Astrocyte (in vitro differentiated cells and primary cell): ENCODE measurements around the gene NUP93. TPM values are rescaled to one million over a fixed set of nuclear protein-coding genes. Genes with fewer than 3 reads are reported as not detected.

Experiments used
- DNase-seq: peaks from one replicate; pipeline ENCODE4 v3.0.0-alpha.2; 2010; ENCODE audit warnings: low read depth
- FAIRE-seq: peaks from 2 replicates; lab custom pipeline; 2011; peaks lifted over from hg19 to GRCh38; lab: Jason Lieb, UNC
- H2AFZ ChIP-seq: 2 replicates; pipeline ENCODE4 v1.6.0; 2012; ENCODE audit warnings: low read depth, low read length, inconsistent platforms
- H3K27ac ChIP-seq: 2 replicates; pipeline ENCODE4 v1.5.1; 2011; ENCODE audit warnings: low read depth, low read length, inconsistent platforms
- H3K27me3 ChIP-seq: 2 replicates; pipeline ENCODE4 v1.6.0; 2011; ENCODE audit warnings: low read length, inconsistent platforms; ENCODE audit not compliant: insufficient read depth
- H3K36me3 ChIP-seq: 2 replicates; pipeline ENCODE4 v1.5.1; 2011; ENCODE audit warnings: low read length, inconsistent platforms; ENCODE audit not compliant: insufficient read depth
- H3K4me1 ChIP-seq: 2 replicates; pipeline ENCODE4 v1.5.1; 2011; ENCODE audit warnings: low read length, inconsistent platforms; ENCODE audit not compliant: insufficient read depth
- H3K4me2 ChIP-seq: 2 replicates; pipeline ENCODE4 v1.6.0; 2012; ENCODE audit warnings: low read length, inconsistent platforms
- H3K4me3 ChIP-seq: 2 replicates; pipeline ENCODE4 v1.5.1; 2011; ENCODE audit warnings: low read depth, mild to moderate bottlenecking, low read length, inconsistent platforms; ENCODE audit not compliant: insufficient read depth
- H3K79me2 ChIP-seq: 2 replicates; pipeline ENCODE4 v1.6.0; 2012; ENCODE audit warnings: mild to moderate bottlenecking, low read length, inconsistent platforms; ENCODE audit not compliant: insufficient read depth
- H3K9ac ChIP-seq: 2 replicates; pipeline ENCODE4 v1.6.0; 2012; ENCODE audit warnings: mild to moderate bottlenecking, low read length, inconsistent platforms
- H3K9me3 ChIP-seq: 2 replicates; pipeline ENCODE4 v1.5.1; 2012; ENCODE audit warnings: low read depth, mild to moderate bottlenecking, low read length, inconsistent platforms; ENCODE audit not compliant: insufficient read depth
- H4K20me1 ChIP-seq: 2 replicates; pipeline ENCODE4 v1.6.0; 2012; ENCODE audit warnings: low read length, inconsistent platforms; ENCODE audit not compliant: insufficient read depth
- H3K27ac Mint-ChIP-seq: one replicate; pipeline ENCODE4 v1.8.0; 2021; ENCODE audit warnings: mild to moderate bottlenecking, mixed read lengths; ENCODE audit not compliant: unreplicated experiment
- H3K27me3 Mint-ChIP-seq: one replicate; pipeline ENCODE4 v1.8.0; 2021; ENCODE audit warnings: low read depth, mixed read lengths; ENCODE audit not compliant: unreplicated experiment
- H3K36me3 Mint-ChIP-seq: one replicate; pipeline ENCODE4 v1.8.0; 2021; ENCODE audit warnings: low read depth, mixed read lengths; ENCODE audit not compliant: unreplicated experiment
- H3K4me1 Mint-ChIP-seq: one replicate; pipeline ENCODE4 v1.8.0; 2021; ENCODE audit warnings: low read depth, mixed read lengths; ENCODE audit not compliant: unreplicated experiment
- H3K4me3 Mint-ChIP-seq: one replicate; pipeline ENCODE4 v1.8.0; 2021; ENCODE audit warnings: mild to moderate bottlenecking, moderate library complexity, mixed read lengths; ENCODE audit not compliant: unreplicated experiment
- H3K9me3 Mint-ChIP-seq: one replicate; pipeline ENCODE4 v1.8.0; 2021; ENCODE audit warnings: mild to moderate bottlenecking, mixed read lengths; ENCODE audit not compliant: unreplicated experiment
- CTCF ChIP-seq: IDR thresholded peaks from 2 replicates; pipeline ENCODE4 v1.5.1; 2011; ENCODE audit warnings: low read depth, mild to moderate bottlenecking, inconsistent platforms, low read length, moderate library complexity; ENCODE audit not compliant: insufficient read depth
- EZH2 ChIP-seq: IDR thresholded peaks from 2 replicates; pipeline ENCODE4 v1.6.1; 2012; ENCODE audit warnings: mild to moderate bottlenecking, low read length, inconsistent platforms; ENCODE audit not compliant: insufficient read depth
- total RNA-seq: library from RNA; stranded (reverse); gene quantifications from 2 replicates; pipeline ENCODE4 v1.2.1, GENCODE V29; 2021

Gene NUP93
- total RNA-seq, 1 donor from 2014 or later, result 89.3 TPM

GRCh38 chr16:56773532-56773931, 43.6 kb downstream of the NUP93 start:
- no peaks in the 10 kb centered on the region for H3K27me3 Mint-ChIP-seq
- no peak for FAIRE-seq

GRCh38 chr16:56774016-56774680, 44.2 kb downstream of the NUP93 start:
- TF ChIP-seq CTCF (no peak), EZH2 (no peak)
- H3K4me3 Mint-ChIP-seq, result no peak overlapping the region
- Histone ChIP-seq H3K9ac (no peak overlapping the region), H3K79me2 (peaks cover 42% of the 10 kb centered on the region), H3K4me2 (no peak overlapping the region), H3K27ac (no peak overlapping the region), H2AFZ (no peak overlapping the region), H3K27me3 (no peaks in the 10 kb centered on the region), H3K4me3 (no peak overlapping the region), H3K36me3 (no peaks in the 10 kb centered on the region), H3K9me3 (no peaks in the 10 kb centered on the region), H4K20me1 (peaks cover 54% of the 10 kb centered on the region), H3K4me1 (peaks cover 4% of the 10 kb centered on the region)
- no peak for FAIRE-seq
- no peaks in the 10 kb centered on the region for H3K9me3 Mint-ChIP-seq
- H3K36me3 Mint-ChIP-seq, result peaks cover 7% of the 10 kb centered on the region
- H3K27ac Mint-ChIP-seq, result no peak overlapping the region
- no peak for DNase-seq
- H3K27me3 Mint-ChIP-seq, result no peaks in the 10 kb centered on the region
- peaks cover 35% of the 10 kb centered on the region for H3K4me1 Mint-ChIP-seq

More at GRCh38 chr16:56773532-56773931, 43.6 kb downstream of the NUP93 start:
- TF ChIP-seq EZH2, result no peak
- no peak for TF ChIP-seq CTCF
- no peaks in the 10 kb centered on the region for H3K36me3 ChIP-seq
- H3K4me3 ChIP-seq, result no peak overlapping the region
- Mint-ChIP-seq H3K4me1 (peaks cover 35% of the 10 kb centered on the region), H3K4me3 (no peak overlapping the region), H3K9me3 (no peaks in the 10 kb centered on the region), H3K27ac (no peak overlapping the region), H3K36me3 (peaks cover 7% of the 10 kb centered on the region)
- no peak overlapping the region for H2AFZ ChIP-seq
- no peaks in the 10 kb centered on the region for H3K9me3 ChIP-seq
- H3K4me2 ChIP-seq, result no peak overlapping the region
- H3K27me3 ChIP-seq, result no peaks in the 10 kb centered on the region
- H3K79me2 ChIP-seq, result peaks cover 38% of the 10 kb centered on the region
- no peak overlapping the region for H3K27ac ChIP-seq
- no peak overlapping the region for H3K9ac ChIP-seq
- H3K4me1 ChIP-seq, result peaks cover 4% of the 10 kb centered on the region
- H4K20me1 ChIP-seq, result peaks cover 51% of the 10 kb centered on the region
- no peak for DNase-seq

DNA sequence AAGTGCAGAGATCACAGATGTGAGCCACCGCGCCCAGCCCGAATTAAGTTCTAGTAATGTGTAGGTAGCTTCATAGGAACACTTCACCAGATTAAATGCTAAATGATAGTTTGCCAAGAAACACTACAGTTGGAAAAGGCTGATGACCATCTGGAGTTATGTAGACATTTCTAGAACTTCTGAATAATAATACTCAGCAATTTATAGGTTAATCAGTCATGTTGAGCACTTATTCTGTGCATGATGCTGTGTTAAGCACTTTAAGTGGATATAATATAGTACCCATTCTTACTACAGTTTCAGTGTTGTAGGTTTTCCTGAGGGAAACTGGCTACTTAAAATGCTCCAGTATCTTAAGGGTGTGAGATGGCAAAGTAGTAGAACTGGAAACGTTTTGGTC, 45.2 kb downstream of the NUP93 start:
- Histone ChIP-seq H4K20me1 (peaks cover 60% of the 10 kb centered on the region), H3K9ac (no peak overlapping the region), H3K27ac (no peak overlapping the region), H3K4me3 (no peak overlapping the region), H3K79me2 (peaks cover 46% of the 10 kb centered on the region), H3K4me1 (peaks cover 4% of the 10 kb centered on the region), H2AFZ (no peak overlapping the region), H3K9me3 (no peaks in the 10 kb centered on the region), H3K27me3 (no peaks in the 10 kb centered on the region), H3K4me2 (no peak overlapping the region), H3K36me3 (no peaks in the 10 kb centered on the region)
- peaks cover 35% of the 10 kb centered on the region for H3K4me1 Mint-ChIP-seq
- H3K36me3 Mint-ChIP-seq, result peaks cover 7% of the 10 kb centered on the region
- no peaks in the 10 kb centered on the region for H3K9me3 Mint-ChIP-seq
- TF ChIP-seq EZH2 (no peak), CTCF (no peak)
- no peak overlapping the region for H3K4me3 Mint-ChIP-seq
- no peaks in the 10 kb centered on the region for H3K27me3 Mint-ChIP-seq
- DNase-seq (no peak), FAIRE-seq (no peak)
- H3K27ac Mint-ChIP-seq, result no peak overlapping the region
